HepG2 (cell line): ENCODE data around the gene ENDOU. TPM values are rescaled to one million over a fixed set of nuclear protein-coding genes. Genes with fewer than 3 reads are reported as not detected.
A peak's percentile ranks its signal among the peaks of the same experiment; 100 is the strongest.

ENCODE experiments used
- ATAC-seq: fragments of 200-7000 bp; cut with Tn5 transposase; 3 replicates; pipeline ENCODE4 v1.9.1; 2020; ENCODE audit warnings: mild to moderate bottlenecking, moderate library complexity
- BruUV-seq: library from RNA; stranded (reverse); fragments of 400-500 nt; replicated peaks from 2 replicates; lab custom pipeline; 2021; lab: Mats Ljungman, UMichigan
- CTCF ChIA-PET: fragments of 300-600 bp; formaldehyde crosslinking; extraction: SDS; loops from one replicate; lab custom pipeline; 2021; ENCODE audit warnings: low total read pairs, inconsistent platforms, low intra/inter-chr PET ratio; lab: Yijun Ruan, JAX
- POLR2A ChIA-PET: fragments of 350-600 bp; sonication (Branson Sonifier 250); formaldehyde crosslinking; loops from one replicate; lab custom pipeline; 2020; ENCODE audit warnings: antibody characterized with exemption, inconsistent platforms; lab: Yijun Ruan, JAX
- DNase-seq: peaks from one replicate; pipeline ENCODE4 v3.0.0-alpha.2; 2015; ENCODE audit warnings: low spot score
- FAIRE-seq: peaks from 3 replicates; lab custom pipeline; 2011; peaks lifted over from hg19 to GRCh38; lab: Jason Lieb, UNC
- H2AFZ ChIP-seq: one replicate; pipeline ENCODE4 v1.6.1; 2011; ENCODE audit warnings: low read length, inconsistent platforms
- H3K27ac ChIP-seq: fragments of 300-600 bp; 3 replicates; pipeline ENCODE4 v1.8.0; 2011; ENCODE audit warnings: mixed run types, mild to moderate bottlenecking, mixed read lengths, low read length, inconsistent platforms; ENCODE audit not compliant: insufficient read depth; ENCODE audit errors: extremely low read length
- H3K27me3 ChIP-seq, 2 experiments: fragments of 200-600 bp in 1 of 2; 2 replicates in 1 of 2; 3 replicates in 1 of 2; pipeline versions ENCODE4 v1.6.0 to v1.8.0; 2011; ENCODE audit warnings: low read length in 2 of 2, mild to moderate bottlenecking in 2 of 2, moderate library complexity in 2 of 2, inconsistent platforms in 1 of 2; ENCODE audit not compliant: insufficient read depth in 2 of 2, control insufficient read depth in 1 of 2
- H3K36me3 ChIP-seq, 2 experiments: fragments of 200-600 bp in 1 of 2; replicated peaks in 1 of 2; 2 replicates in 1 of 2; 3 replicates in 1 of 2; pipeline versions ENCODE4 v1.5.1 to v1.8.0; 2011; ENCODE audit warnings: low read length in 2 of 2, inconsistent platforms in 1 of 2; ENCODE audit not compliant: insufficient read depth in 2 of 2, control insufficient read depth in 1 of 2
- H3K4me1 ChIP-seq: 2 replicates; pipeline ENCODE4 v1.5.1; 2012; ENCODE audit warnings: low read length, inconsistent platforms; ENCODE audit not compliant: insufficient read depth
- H3K4me2 ChIP-seq: 2 replicates; pipeline ENCODE4 v1.6.0; 2011; ENCODE audit warnings: low read depth, low read length, inconsistent platforms
- H3K4me3 ChIP-seq, 3 experiments: fragments of 200-600 bp in 1 of 3; sonication (generic), shearing (Covaris generic) in 1 of 3; replicated peaks in 1 of 3; 2 replicates each; pipeline ENCODE4 v1.5.1; 2011 to 2016; ENCODE audit warnings: low read length in 3 of 3, inconsistent platforms in 2 of 3, low read depth in 2 of 3, mild to moderate bottlenecking in 2 of 3, control low read depth in 1 of 3, mixed read lengths in 1 of 3; ENCODE audit not compliant: insufficient read depth in 1 of 3
- H3K79me2 ChIP-seq: one replicate; pipeline ENCODE4 v1.6.1; 2011; ENCODE audit warnings: low read length, inconsistent platforms; ENCODE audit not compliant: insufficient read depth
- H3K9ac ChIP-seq: 2 replicates; pipeline ENCODE4 v1.6.0; 2011; ENCODE audit warnings: mild to moderate bottlenecking, low read depth, low read length, inconsistent platforms; ENCODE audit not compliant: insufficient read depth
- H3K9me3 ChIP-seq: 2 replicates; pipeline ENCODE4 v1.5.1; 2012; ENCODE audit warnings: mild to moderate bottlenecking, low read length
- H4K20me1 ChIP-seq: 2 replicates; pipeline ENCODE4 v1.6.0; 2011; ENCODE audit warnings: inconsistent platforms, mild to moderate bottlenecking, low read length, moderate library complexity; ENCODE audit not compliant: insufficient read depth
- STAG1 ChIP-seq: sonication (generic); formaldehyde crosslinking; IDR thresholded peaks from 2 replicates; pipeline ENCODE4 v1.4.0; 2020; ENCODE audit warnings: missing genetic modification reagents
- WGBS: methylation state at CpG from one replicate; pipeline ENCODE4 v1.1.6; 2017; ENCODE audit warnings: low lambda C conversion rate; 5-methylcytosine and 5-hydroxymethylcytosine counted together
- in situ Hi-C: cut with HindIII; loops from 2 replicates; pipeline ENCODE4 v1.10.0; 2017; ENCODE audit warnings: low pct_unique_long_range_greater_than_20kb; ENCODE audit not compliant: extremely low pct_ligation_motif_present
- intact Hi-C: fragments of 100-400 bp; cut with micrococcal nuclease; formaldehyde crosslinking; loops from one replicate; pipeline ENCODE4 v1.10.0; 2022; ENCODE audit not compliant: unreplicated experiment
- polyA plus RNA-seq, 8 experiments: library from polyadenylated mRNA; depleted of rRNA in 3 of 8; stranded (reverse) in 7 of 8; unstranded in 1 of 8; fragments of >200 nt; fragmentation: Illumina TruSeq in 4 of 8; extraction: Trizol in 4 of 8; gene quantifications; 2 replicates each; pipeline versions ENCODE4 v1.2.1 to v1.2.3, GENCODE V29; 2011 to 2016; ENCODE audit warnings: low read depth in 4 of 8, missing spikeins in 1 of 8, mixed read lengths in 1 of 8; ENCODE audit not compliant: insufficient read depth in 1 of 8
- total RNA-seq, 5 experiments: library from RNA; depleted of rRNA; stranded (reverse); fragments of >200 nt; fragmentation: Illumina TruSeq; extraction: Trizol; gene quantifications; 2 replicates each; pipeline ENCODE4 v1.2.3, GENCODE V29; 2016; ENCODE audit warnings: low read depth in 1 of 5
- TF ChIP-seq, protein P1 (sequence below): sonication (generic); formaldehyde crosslinking; IDR thresholded peaks from 2 replicates; pipeline ENCODE4 v1.4.0; 2020; ENCODE audit warnings: missing genetic modification reagents, mild to moderate bottlenecking, borderline replicate concordance
- TF ChIP-seq, protein P2 (sequence below): sonication (generic); formaldehyde crosslinking; IDR thresholded peaks from 2 replicates; pipeline ENCODE4 v1.5.0; 2020; ENCODE audit warnings: mild to moderate bottlenecking, missing genetic modification reagents, moderate library complexity

The ENDOU gene
- total and polyA plus RNA-seq, 2 of the 13 experiments (the other 11 are each of a cell fraction or from before 2014, with no cell fraction given), result not detected

DNA sequence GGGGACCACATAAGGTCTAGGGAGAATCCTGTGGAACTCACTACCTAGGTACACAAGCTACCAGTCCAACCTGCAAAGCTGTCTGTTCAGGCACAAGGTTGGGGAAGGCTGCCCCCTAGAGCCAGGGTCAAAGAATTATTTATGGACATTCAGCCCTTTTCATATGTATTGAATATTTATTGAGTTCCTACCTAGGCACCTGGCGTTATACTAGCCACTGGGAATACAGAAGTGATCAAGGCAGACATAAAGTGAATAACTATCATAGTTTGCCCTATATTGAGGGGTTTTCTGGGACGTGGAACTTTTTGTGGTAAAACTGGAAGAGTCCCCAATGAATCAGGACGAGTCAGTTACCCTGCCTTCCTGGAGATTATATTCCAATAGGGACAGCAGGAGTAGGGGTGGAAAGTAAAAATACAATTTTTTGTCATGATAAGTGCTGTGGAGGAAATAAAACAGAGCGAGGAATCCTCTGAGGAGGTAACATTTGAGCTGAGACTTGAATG is 42.0 kb upstream of the ENDOU start:
- Histone ChIP-seq H3K27ac (no peak overlapping the region), H3K79me2 (no peaks in the 10 kb centered on the region), H4K20me1 (no peaks in the 10 kb centered on the region), H3K4me1 (peaks cover 39% of the 10 kb centered on the region), H3K9me3 (no peaks in the 10 kb centered on the region), H3K9ac (no peak overlapping the region), H3K27me3 (peaks cover 4 to 19% of the 10 kb centered on the region in 2 experiments; a peak in 3 of 5 replicates), H3K4me3 (no peak overlapping the region), H3K4me2 (no peak overlapping the region), H2AFZ (no peak overlapping the region), H3K36me3 (no peaks in the 10 kb centered on the region)
- no TSS peak for BruUV-seq
- POLR2A ChIA-PET, result no interaction called here
- TF ChIP-seq, protein P1, sequence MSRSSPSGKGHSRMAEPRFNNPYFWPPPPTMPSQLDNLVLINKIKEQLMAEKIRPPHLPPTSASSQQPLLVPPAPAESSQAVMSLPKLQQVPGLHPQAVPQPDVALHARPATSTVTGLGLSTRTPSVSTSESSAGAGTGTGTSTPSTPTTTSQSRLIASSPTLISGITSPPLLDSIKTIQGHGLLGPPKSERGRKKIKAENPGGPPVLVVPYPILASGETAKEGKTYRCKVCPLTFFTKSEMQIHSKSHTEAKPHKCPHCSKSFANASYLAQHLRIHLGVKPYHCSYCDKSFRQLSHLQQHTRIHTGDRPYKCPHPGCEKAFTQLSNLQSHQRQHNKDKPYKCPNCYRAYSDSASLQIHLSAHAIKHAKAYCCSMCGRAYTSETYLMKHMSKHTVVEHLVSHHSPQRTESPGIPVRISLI, result no peak
- TF ChIP-seq, protein P2, sequence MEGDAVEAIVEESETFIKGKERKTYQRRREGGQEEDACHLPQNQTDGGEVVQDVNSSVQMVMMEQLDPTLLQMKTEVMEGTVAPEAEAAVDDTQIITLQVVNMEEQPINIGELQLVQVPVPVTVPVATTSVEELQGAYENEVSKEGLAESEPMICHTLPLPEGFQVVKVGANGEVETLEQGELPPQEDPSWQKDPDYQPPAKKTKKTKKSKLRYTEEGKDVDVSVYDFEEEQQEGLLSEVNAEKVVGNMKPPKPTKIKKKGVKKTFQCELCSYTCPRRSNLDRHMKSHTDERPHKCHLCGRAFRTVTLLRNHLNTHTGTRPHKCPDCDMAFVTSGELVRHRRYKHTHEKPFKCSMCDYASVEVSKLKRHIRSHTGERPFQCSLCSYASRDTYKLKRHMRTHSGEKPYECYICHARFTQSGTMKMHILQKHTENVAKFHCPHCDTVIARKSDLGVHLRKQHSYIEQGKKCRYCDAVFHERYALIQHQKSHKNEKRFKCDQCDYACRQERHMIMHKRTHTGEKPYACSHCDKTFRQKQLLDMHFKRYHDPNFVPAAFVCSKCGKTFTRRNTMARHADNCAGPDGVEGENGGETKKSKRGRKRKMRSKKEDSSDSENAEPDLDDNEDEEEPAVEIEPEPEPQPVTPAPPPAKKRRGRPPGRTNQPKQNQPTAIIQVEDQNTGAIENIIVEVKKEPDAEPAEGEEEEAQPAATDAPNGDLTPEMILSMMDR, result peak; percentile 68
- peak; percentile 56 for TF ChIP-seq STAG1
- 26% methylated on average over 4 of the region's 4 CpGs for WGBS
- CTCF ChIA-PET, result interaction anchor here (0.7 to 2.0 kb wide), 5 partner anchors 9 to 52 kb away, joined by 3 to 16 read pairs (median 4); partner anchors contain the start of gene RAPGEF3
- peak; percentile 53 for DNase-seq
- FAIRE-seq, result no peak
- intact Hi-C loops (no loop called here), in situ Hi-C loops (no loop called here)
- ATAC-seq, result peak; percentile 39
